Astrocyte (in vitro differentiated cells and primary cell): ENCODE data around the gene SLC19A1. TPM values are rescaled to one million over a fixed set of nuclear protein-coding genes. Genes with fewer than 3 reads are reported as not detected.

ENCODE experiments used
- DNase-seq: peaks from one replicate; pipeline ENCODE4 v3.0.0-alpha.2; 2010; ENCODE audit warnings: low read depth
- FAIRE-seq: peaks from 2 replicates; lab custom pipeline; 2011; peaks lifted over from hg19 to GRCh38; lab: Jason Lieb, UNC
- H2AFZ ChIP-seq: 2 replicates; pipeline ENCODE4 v1.6.0; 2012; ENCODE audit warnings: low read depth, low read length, inconsistent platforms
- H3K27ac ChIP-seq: 2 replicates; pipeline ENCODE4 v1.5.1; 2011; ENCODE audit warnings: low read depth, low read length, inconsistent platforms
- H3K27me3 ChIP-seq: 2 replicates; pipeline ENCODE4 v1.6.0; 2011; ENCODE audit warnings: low read length, inconsistent platforms; ENCODE audit not compliant: insufficient read depth
- H3K36me3 ChIP-seq: 2 replicates; pipeline ENCODE4 v1.5.1; 2011; ENCODE audit warnings: low read length, inconsistent platforms; ENCODE audit not compliant: insufficient read depth
- H3K4me1 ChIP-seq: 2 replicates; pipeline ENCODE4 v1.5.1; 2011; ENCODE audit warnings: low read length, inconsistent platforms; ENCODE audit not compliant: insufficient read depth
- H3K4me2 ChIP-seq: 2 replicates; pipeline ENCODE4 v1.6.0; 2012; ENCODE audit warnings: low read length, inconsistent platforms
- H3K4me3 ChIP-seq: 2 replicates; pipeline ENCODE4 v1.5.1; 2011; ENCODE audit warnings: low read depth, mild to moderate bottlenecking, low read length, inconsistent platforms; ENCODE audit not compliant: insufficient read depth
- H3K79me2 ChIP-seq: 2 replicates; pipeline ENCODE4 v1.6.0; 2012; ENCODE audit warnings: mild to moderate bottlenecking, low read length, inconsistent platforms; ENCODE audit not compliant: insufficient read depth
- H3K9ac ChIP-seq: 2 replicates; pipeline ENCODE4 v1.6.0; 2012; ENCODE audit warnings: mild to moderate bottlenecking, low read length, inconsistent platforms
- H3K9me3 ChIP-seq: 2 replicates; pipeline ENCODE4 v1.5.1; 2012; ENCODE audit warnings: low read depth, mild to moderate bottlenecking, low read length, inconsistent platforms; ENCODE audit not compliant: insufficient read depth
- H4K20me1 ChIP-seq: 2 replicates; pipeline ENCODE4 v1.6.0; 2012; ENCODE audit warnings: low read length, inconsistent platforms; ENCODE audit not compliant: insufficient read depth
- H3K27ac Mint-ChIP-seq: one replicate; pipeline ENCODE4 v1.8.0; 2021; ENCODE audit warnings: mild to moderate bottlenecking, mixed read lengths; ENCODE audit not compliant: unreplicated experiment
- H3K27me3 Mint-ChIP-seq: one replicate; pipeline ENCODE4 v1.8.0; 2021; ENCODE audit warnings: low read depth, mixed read lengths; ENCODE audit not compliant: unreplicated experiment
- H3K36me3 Mint-ChIP-seq: one replicate; pipeline ENCODE4 v1.8.0; 2021; ENCODE audit warnings: low read depth, mixed read lengths; ENCODE audit not compliant: unreplicated experiment
- H3K4me1 Mint-ChIP-seq: one replicate; pipeline ENCODE4 v1.8.0; 2021; ENCODE audit warnings: low read depth, mixed read lengths; ENCODE audit not compliant: unreplicated experiment
- H3K4me3 Mint-ChIP-seq: one replicate; pipeline ENCODE4 v1.8.0; 2021; ENCODE audit warnings: mild to moderate bottlenecking, moderate library complexity, mixed read lengths; ENCODE audit not compliant: unreplicated experiment
- H3K9me3 Mint-ChIP-seq: one replicate; pipeline ENCODE4 v1.8.0; 2021; ENCODE audit warnings: mild to moderate bottlenecking, mixed read lengths; ENCODE audit not compliant: unreplicated experiment
- CTCF ChIP-seq: IDR thresholded peaks from 2 replicates; pipeline ENCODE4 v1.5.1; 2011; ENCODE audit warnings: low read depth, mild to moderate bottlenecking, inconsistent platforms, low read length, moderate library complexity; ENCODE audit not compliant: insufficient read depth
- EZH2 ChIP-seq: IDR thresholded peaks from 2 replicates; pipeline ENCODE4 v1.6.1; 2012; ENCODE audit warnings: mild to moderate bottlenecking, low read length, inconsistent platforms; ENCODE audit not compliant: insufficient read depth
- total RNA-seq: library from RNA; stranded (reverse); gene quantifications from 2 replicates; pipeline ENCODE4 v1.2.1, GENCODE V29; 2021

The SLC19A1 gene
- total RNA-seq, 1 donor from 2014 or later = 11.7 TPM

DNA sequence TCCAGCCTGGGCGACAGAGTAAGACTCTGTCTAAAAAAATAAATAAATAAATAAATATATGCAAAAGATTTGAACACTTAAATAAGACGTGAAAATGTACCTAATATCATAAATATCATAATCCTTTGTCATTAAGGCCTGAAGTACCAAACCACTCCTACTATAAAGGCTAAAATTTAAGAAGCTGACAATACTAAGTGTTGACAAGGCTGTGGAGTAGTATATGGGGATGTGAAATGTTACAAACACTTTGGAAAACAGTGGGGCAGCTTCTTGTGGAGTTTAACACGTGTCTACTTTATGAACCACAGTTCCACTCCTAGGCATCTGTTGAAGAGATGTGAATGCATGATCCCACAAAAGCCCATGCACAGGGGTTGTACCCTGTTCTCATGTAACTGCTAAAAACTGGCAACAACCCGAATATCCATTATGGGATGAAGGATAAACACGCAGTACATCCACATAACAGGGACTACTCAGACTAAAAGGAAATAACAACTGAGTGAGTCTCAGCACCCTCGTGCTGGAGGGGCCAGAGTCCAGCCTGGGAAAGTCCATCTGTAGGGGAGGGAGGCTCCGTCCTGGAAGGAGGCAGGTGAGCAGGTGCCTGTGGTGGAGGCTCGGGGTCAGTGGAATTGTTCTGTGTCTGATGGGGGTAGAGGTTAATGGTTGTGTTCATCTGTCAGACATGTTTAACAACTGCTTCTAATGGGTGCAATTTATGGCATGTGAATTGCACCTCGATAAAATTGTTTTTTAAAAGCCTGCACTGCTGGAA, 6.7 kb upstream of the SLC19A1 start:
- no peaks in the 10 kb centered on the region for H3K79me2 ChIP-seq
- H3K4me2 ChIP-seq = no peak overlapping the region
- no peak overlapping the region for H2AFZ ChIP-seq
- no peak for DNase-seq
- no peak overlapping the region for H3K27ac ChIP-seq
- H3K4me1 Mint-ChIP-seq = peaks cover 8% of the 10 kb centered on the region
- H3K36me3 ChIP-seq = no peaks in the 10 kb centered on the region
- H3K4me1 ChIP-seq = peaks cover 9% of the 10 kb centered on the region
- H3K4me3 ChIP-seq = no peak overlapping the region
- peaks cover 14% of the 10 kb centered on the region for H3K27me3 Mint-ChIP-seq
- no peaks in the 10 kb centered on the region for H3K9me3 Mint-ChIP-seq
- H3K36me3 Mint-ChIP-seq = no peaks in the 10 kb centered on the region
- no peak overlapping the region for H3K27ac Mint-ChIP-seq
- H3K9me3 ChIP-seq = no peaks in the 10 kb centered on the region
- H3K27me3 ChIP-seq = no peaks in the 10 kb centered on the region
- no peak overlapping the region for H3K4me3 Mint-ChIP-seq
- FAIRE-seq = no peak
- no peaks in the 10 kb centered on the region for H4K20me1 ChIP-seq
- TF ChIP-seq CTCF (no peak), EZH2 (no peak)
- H3K9ac ChIP-seq = no peak overlapping the region

GRCh38 chr21:45547545-45547900, 5.3 kb upstream of the SLC19A1 start:
- no peak overlapping the region for H3K4me3 ChIP-seq
- H3K4me2 ChIP-seq = no peak overlapping the region
- no peak overlapping the region for H3K9ac ChIP-seq
- H3K79me2 ChIP-seq = no peaks in the 10 kb centered on the region
- no peak overlapping the region for H2AFZ ChIP-seq
- H3K27me3 ChIP-seq = no peaks in the 10 kb centered on the region
- Mint-ChIP-seq H3K36me3 (no peaks in the 10 kb centered on the region), H3K4me1 (peaks cover 8% of the 10 kb centered on the region), H3K27ac (no peak overlapping the region), H3K27me3 (peaks cover 14% of the 10 kb centered on the region), H3K4me3 (no peak overlapping the region), H3K9me3 (no peaks in the 10 kb centered on the region)
- DNase-seq (no peak), FAIRE-seq (no peak)
- no peak for TF ChIP-seq EZH2
- TF ChIP-seq CTCF = no peak
- H3K27ac ChIP-seq = no peak overlapping the region
- H4K20me1 ChIP-seq = no peaks in the 10 kb centered on the region
- no peaks in the 10 kb centered on the region for H3K36me3 ChIP-seq
- peaks cover 9% of the 10 kb centered on the region for H3K4me1 ChIP-seq
- H3K9me3 ChIP-seq = no peaks in the 10 kb centered on the region
